HG02870 (cell line): ENCODE data around the gene NADK.
A peak's percentile ranks its signal among the peaks of the same experiment; 100 is the strongest.
"Not testable (repeated sequence)": the region's sequence is repeated elsewhere in the genome, so short reads cannot be mapped to it uniquely, and the experiment has no call there.

ENCODE experiments used
- ATAC-seq: cut with Tn5 transposase; IDR thresholded peaks from one replicate; pipeline ENCODE4 v1.9.1; 2021; ENCODE audit warnings: mild to moderate bottlenecking, moderate library complexity; ENCODE audit not compliant: unreplicated experiment

NADK gene

DNA sequence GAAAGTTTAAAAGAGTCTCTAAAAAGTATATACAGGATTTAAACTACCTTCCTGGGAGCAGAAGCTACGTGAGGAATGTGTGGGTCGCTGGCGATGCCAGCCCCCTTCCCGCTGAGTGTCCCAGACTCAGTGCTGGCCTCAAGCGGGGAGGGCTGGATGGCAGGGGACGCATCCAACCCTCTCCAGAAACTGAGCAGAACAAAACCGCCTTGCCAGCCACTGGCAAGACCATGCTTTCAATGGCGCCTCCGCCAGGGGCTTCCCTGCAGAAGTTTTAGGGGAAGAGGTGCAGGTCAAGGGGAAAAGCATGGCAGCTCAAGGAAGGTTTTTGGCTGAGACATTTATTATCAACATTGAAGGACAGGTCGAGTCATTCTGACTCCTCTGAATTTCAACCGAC is 26.1 kb downstream of the NADK start:
- ATAC-seq, result no peak

DNA sequence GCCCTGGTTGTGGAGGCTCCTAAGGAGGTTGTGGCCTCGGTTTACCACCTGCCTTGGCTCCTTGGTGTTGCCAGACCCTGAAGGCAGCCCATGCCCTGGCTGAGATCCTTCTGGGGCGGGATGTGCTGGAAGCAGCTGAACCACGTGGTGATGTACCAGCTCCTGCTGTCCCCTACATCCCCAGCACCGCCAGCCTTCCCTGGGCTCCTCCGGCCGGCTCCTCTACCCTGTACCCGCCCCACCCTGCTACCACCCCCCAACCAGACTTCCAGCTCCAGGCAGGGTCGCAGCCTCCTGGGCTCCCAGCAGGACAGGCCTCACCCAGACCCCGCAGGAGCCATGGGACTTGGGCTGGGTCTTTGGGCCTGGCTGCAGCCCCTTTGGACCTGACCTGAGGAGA is 28.3 kb downstream of the NADK start:
- not testable (repeated sequence) for ATAC-seq

DNA sequence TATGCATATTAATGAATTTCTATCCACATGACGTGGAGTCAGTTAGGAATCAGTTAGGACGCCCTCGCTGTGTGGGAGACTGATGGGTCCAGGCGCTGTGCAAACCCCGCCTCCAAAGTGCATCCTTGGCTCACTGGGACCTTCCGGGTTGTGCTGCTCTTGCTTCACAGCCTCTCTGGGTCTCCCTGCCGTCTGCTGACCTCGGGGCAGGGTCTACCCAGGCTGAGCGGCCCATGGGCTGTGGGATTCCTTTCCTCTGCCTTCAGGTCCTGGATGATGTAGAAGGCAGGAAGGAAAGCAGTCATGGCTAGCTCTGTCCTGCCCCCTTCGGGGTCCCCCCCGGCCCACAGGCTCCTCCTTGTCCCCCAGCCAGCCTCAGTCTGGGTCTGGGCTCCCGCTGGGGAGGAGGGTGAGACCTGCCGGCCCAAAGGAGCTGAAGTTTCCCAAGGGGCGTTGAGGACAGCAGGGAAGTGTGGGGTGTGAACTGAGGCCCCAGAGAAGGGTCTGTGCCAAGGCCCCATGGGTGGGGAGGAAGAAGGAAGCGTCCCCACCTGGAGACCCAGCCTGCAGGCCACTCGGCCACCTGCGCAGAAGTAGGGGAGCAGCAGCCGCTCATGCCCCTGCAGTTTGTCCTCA is 29.5 kb downstream of the NADK start:
- ATAC-seq, result no peak

DNA sequence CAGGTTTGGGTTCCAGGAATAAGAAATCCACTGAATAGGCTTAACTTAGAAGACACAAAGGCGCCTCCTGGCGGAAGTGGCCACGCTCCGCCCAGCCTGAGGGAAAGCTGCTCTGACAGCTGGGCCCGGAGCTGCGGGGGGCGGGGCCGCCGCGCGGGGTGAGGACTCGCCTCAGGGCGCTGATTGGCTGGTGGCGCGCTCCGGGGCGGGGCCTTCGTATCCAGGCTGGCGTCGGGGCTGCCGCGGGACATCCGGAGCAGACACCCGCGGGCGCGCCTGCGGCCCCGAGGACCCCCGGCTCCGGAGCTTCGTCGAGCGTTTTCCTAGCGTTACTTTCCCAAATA is 31.7 kb downstream of the NADK start:
- ATAC-seq, result peak; percentile 68

DNA sequence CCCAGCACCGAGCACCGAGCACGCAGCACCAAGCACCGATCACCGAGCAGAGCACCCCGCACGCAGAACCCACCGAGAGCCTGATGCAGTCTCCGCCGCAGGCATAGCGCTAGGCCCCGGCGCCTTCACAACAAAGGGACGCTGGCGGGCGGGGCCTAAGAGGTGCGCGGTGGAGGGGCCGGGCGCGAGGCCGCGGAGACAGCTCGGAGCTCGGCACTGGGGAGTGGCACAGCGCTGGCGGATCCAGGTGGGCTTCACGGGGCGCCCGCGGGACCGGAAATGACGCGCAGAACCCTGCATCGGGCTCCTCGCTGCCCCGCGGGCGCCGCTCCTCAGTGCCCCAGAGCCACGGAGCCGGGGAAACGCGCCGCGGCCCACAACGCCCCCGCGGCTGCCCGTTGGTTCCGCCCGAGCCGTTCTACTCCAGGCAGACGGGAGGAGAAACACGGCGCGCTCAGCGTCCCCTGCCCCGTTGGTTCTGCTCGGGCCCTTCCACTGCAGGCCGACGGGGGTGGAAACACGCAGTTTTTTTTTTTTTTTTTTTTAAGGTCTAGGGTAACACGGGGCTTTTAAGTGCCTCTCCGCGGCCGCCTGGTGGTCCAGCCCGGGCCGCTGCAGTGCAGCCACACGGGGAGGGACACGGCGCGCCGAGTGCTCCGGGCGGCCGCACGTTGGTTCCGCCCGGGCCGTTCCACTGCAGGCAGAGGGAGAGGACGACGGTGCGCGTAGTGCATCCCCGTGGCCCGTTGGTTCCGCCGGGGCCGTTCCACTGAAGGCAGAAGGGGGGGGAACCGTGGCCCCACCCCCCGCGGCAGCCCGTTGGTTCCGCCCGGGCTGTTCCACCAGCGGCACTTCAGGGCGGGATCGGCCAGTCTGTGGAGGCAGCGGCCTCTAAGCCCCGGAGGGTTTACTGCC is 32.4 kb downstream of the NADK start:
- peak; percentile 70 for ATAC-seq

DNA sequence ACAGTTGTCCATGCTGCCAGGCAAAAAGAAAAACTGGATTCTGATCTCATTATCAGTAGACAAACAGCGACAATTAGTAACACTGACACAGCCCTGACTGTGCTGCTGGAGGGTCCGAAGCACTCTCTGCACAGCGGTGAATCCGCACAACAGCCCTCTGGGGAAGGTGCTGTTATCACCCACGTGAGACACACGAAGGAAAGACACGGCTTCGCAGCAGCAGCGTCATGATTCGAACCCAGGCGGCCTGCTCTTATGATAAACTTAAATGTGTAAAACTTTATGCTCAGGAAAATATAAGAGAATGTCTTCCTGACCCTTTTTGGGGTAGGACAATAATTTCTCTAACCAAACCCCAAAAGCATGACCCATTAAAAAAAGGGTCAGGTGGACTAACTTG is 35.7 kb downstream of the NADK start:
- ATAC-seq, result not testable (repeated sequence)

DNA sequence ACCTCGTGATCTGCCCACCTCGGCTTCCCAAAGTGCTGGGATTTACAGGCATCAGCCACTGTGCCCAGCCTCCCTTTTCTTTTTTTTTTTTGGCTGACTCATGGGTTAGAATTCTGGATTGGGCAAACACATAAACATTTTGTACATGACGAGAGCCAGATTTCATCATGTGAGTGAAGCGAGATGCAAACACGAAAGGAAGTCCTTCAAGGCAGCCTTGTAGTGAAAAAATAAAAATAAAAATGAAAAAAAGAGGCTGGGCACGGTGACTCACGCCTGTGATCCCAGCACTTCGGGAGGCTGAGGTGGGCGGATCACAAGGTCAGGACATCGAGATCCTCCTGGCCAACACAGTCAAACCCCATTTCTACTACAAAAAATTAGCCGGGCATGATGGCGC is 37.3 kb downstream of the NADK start:
- not testable (repeated sequence) for ATAC-seq

DNA sequence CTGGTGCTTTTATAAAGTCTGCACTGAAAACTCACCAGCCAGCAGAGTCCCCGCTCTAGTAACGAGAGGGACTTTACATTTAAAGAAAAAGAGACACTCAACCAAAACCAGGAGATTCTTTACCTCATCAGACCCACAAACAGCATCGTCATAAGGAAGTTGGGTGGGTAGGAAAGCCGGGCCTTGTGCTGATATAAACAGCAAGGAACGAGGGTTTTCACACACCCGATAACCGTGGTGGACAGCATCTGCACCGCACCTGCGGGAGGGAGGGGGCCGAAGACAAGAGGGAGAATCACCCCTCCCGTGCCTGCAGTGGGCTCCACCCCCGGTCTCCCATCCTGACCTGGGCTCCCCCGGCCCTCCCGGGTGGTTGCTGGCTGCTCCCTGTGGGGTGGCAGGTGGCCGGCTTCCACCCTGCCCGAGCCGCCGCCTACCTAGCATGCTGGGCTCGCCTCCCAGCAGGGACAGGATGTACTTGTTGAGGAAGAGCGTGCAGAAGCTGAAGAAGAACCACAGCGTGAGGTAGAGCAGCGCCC is 39.4 kb downstream of the NADK start:
- ATAC-seq, result not testable (repeated sequence)

DNA sequence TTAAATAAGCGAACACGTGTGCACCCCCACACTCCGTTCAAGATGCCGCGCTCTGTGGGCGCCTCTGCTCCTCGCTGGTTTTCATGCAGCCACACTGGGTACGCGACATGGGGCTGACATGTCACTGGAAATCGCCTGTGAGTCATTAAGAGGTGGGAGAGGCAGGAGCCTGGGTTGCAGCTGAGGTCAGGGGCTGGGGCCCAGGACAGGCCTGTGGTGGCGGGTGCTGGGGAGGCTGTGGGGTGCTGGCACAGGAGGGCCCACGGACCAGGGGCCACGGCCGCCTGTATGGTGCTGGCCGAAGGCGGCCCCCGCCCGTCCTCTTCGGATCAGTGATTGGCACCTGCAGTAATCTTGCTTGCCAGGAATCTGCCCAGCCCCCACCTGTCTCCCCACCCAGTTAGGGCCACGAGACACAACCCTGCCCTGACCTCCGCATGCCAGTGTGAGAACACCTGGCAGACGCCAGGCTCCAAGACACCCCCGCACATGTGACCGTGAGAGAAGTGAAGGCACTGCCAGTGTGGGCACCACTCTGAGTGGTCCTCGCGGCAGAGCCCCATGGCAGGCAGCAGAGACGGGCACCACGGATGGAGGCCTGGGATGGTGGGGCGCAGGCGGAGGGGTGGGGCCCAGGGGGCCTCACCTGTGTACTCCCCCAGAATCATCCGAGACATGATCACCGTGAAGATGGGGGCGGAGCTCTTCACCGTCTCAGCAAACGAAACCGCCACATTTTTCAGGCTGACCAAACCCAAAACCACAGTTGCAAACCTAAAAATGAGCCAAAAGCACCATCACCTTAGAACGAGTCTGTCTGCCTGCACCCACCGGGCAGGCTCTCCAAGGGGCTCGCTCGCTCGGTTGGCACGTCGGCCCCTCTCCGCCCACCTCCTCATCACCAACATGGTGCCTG is 40.3 kb downstream of the NADK start:
- not testable (repeated sequence) for ATAC-seq

DNA sequence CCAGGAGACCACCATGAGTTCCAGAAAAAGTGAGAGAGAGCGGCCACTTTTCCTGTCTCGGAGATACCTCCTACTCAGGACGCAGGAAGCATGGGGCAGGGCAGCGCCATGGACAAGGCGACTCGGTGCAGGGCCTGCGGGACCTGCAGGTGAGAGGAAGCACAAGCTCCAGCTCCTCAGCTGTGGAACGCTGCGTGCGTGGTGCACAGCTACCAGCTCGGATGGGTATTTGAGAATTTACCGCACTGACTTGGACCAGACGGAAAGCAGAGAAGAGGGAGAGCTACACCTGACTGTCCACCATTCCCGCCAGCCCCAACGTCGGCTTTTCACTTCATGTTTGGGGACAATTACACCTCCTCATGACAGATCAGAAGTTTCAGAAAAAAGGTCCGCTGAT is 45.9 kb downstream of the NADK start:
- no peak for ATAC-seq

DNA sequence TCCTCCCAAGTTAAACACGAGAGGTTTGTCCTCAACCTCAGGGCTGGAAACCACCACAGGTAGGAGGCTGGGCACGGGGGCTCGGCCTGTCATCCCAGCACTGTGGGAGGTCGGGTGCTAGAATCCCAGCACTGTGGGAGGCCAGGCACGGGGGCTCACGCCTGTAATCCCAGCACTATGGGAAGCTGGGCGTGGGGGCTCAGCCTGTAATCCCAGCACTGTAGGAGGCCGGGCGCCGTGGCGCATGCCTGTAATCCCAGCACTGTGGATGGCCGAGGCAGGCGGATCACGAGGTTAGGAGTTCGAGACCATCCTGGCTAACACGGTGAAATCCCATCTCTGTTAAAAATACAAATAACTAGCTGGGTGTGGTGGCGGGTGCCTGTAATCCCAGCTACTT is 47.4 kb downstream of the NADK start:
- ATAC-seq, result no peak

DNA sequence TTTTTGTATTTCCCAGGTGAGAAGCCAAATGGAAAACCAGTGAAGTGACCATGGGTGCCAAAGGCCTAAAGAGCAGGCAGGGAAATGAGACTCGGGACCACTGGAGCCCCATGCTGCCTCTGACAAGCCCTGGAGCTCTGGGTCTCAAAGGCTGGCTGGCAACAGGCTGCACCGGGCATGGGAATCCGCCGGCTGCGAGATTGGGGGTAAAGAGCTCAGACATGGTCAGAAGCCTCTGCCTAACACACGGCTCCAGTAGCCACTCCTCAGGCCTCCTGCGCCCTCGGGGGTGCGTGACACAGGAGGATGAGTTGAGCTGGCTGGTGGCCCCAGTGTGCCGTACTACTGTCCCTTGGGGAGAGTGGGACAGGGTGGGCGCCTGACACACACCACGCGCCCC is 48.0 kb downstream of the NADK start:
- not testable (repeated sequence) for ATAC-seq

DNA sequence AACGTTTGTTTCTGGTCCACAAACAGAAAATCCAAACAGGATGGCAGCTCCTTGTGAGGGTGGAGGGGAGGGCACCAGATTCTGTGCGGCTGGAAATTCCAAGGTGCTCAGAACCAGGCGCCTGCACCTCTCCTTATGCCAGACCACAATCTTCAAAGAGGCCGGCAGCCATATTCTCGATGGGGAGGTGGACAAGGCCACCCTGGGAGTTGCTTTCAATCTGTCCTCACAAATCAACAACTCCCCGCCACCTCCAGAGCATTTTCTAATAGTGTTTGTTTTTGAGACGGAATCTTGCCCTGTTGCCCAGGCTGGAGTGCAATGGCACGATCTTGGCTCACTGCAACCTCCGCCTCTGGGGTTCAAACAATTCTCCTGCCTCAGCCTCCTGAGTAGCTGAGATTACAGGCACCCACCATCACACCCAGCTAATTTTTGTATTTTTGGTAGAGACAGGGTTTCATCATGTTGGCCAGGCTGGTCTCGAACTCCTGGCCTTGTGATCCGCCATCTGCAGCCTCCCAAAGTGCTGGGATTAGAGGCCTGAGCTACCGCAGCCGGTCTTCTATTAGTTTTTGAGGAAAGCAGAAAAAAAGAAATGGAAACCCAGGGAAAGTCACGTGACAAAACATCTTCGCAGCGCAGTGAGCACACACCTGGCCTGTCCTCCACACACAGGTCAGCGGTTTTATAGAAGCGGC is 49.0 kb downstream of the NADK start:
- not testable (repeated sequence) for ATAC-seq

DNA sequence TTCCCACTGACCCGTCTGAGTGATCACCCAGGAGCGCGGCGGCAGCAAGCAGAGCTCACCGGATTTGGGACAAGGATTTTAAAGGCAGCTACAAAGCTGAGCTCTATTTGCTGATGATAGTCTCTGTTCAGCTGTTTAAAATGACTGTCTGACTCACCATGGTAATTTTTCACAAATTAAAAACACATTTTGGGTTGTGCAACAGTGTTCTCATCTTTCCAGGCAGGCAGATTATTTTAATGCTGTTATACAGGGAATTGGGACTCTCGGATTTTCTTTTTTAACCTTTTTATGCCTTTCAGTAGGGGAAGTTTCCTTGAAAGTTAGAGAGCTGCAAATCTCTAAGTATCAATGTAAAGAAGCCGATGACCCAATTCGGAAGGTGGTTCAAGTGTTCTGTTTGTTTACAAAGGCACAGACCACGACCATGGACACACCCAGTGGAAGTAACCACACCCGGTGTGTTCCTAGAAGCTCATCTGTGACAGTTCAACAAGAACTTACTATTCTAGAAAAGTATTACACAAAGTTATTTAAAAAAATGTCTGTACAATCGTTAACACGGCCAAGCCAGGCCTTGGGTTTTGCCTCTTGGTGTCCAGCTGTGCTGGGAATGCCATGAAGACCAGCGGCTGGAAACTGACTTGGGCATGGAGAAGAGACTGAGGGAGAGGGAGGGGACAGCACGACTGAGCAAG is 49.8 kb downstream of the NADK start:
- not testable (repeated sequence) for ATAC-seq

DNA sequence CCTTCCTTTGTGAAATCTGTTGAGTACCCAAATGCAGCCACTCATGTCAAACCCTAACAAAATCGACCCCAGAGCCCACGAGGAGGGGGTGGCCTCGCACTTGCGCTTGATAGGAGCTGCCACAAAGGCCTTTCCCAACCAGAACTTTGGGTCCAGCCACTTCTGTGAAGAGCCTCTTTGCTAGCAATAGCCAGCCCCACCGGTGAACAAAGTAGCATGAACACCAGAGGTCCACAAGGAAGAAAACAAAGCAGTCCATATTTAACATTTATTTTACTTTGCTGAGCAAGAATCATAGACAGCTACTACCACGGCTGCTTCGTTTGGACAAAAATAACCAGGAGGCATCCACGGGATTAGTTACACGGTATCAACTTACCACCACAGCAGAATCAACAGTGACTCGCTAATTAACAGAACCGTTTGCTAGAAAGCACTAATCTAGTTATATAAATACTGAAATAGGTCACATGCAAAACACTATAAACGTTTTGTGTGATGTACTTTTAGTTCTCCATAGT is 51.1 kb downstream of the NADK start:
- ATAC-seq, result not testable (repeated sequence)

DNA sequence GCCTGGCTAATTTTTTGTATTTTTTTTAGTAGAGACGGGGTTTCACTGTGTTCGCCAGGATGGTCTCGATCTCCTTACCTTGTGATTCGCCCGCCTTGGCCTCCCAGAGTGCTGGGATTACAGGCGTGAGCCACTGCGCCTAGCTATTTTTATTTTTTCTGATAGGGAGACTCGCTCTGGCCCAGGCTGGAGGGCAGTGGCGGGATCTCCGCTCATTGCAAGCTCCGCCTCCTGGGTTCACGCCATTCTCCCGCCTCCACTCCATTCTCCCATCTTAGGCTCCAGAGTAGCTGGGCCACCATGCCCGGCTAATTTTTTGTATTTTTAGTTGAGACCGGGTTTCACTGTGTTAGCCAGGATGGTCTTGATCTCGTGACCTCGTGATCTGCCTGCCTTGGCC is 52.2 kb downstream of the NADK start:
- not testable (repeated sequence) for ATAC-seq

DNA sequence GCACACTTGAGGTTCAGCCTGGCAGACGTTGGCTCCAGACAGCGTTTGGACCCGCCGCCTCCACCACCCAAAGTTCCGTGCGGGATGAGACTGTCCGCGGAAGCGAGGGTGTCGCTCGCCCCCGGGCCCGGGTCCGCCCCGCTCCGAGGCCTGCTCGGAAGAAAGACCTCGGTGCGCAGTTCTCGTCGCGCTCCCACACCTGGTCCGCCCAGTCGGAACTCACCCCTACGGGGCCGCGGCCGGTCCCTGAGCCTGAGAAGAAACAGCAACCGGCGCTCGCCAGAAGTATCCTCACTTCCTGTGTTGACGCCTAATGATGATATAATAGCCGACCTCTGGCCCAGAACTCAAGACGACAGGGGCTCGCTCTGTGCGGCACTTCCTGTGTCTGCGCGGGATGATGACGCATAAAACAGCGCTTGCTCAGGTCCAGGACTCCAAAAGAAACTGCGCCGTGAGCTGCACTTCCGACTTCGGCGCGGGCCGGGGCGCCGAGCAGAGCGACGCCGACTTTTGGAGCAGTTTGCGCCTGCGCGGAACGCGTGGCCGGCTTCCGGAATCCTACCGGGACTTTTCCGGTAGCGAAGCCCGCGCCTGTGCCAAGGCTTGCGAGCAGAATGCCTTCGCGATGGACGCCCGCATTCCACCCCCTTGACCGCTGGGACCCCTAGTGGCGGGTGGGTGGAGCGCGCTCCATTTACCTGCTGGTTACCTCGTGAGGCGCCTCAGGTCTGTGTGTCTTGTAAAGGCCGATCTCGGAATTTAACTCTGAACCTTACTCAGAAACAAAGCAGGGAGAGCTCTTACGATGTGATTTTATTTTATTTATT is 54.0 kb downstream of the NADK start, which contains the start of gene CDK11A:
Gene CDK11A (minus strand): TSS at position 323 of the 830 bp plus-strand sequence. CDS start 1,539 bp downstream, outside the sequence.
- peak; percentile 96 for ATAC-seq

DNA sequence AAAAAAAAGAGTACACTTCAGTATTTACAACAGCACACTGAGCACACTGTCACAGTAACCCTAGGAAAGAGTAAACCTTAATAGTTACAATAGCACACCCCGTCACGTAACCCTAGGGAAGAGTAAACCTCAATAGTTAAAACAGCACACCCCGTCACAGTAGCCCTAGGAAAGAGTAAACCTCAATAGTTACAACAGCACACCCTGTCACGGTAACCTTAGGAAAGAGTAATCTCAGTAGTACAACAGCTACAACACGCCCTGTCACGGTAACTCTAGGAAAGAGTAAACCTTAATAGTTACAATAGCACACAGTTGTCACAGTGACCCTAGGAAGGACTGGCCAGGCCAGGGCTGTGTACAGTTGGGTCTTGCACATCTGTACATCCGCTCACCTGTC is 57.1 kb downstream of the NADK start:
- no peak for ATAC-seq
